T1000 (cell line): ENCODE results near the gene SSC5D.

Experiments used
- DNase-seq: peaks from one replicate; lab custom pipeline; 2025; ENCODE audit warnings: mixed read lengths; lab: John Stamatoyannopoulos, UW

The SSC5D gene

DNA sequence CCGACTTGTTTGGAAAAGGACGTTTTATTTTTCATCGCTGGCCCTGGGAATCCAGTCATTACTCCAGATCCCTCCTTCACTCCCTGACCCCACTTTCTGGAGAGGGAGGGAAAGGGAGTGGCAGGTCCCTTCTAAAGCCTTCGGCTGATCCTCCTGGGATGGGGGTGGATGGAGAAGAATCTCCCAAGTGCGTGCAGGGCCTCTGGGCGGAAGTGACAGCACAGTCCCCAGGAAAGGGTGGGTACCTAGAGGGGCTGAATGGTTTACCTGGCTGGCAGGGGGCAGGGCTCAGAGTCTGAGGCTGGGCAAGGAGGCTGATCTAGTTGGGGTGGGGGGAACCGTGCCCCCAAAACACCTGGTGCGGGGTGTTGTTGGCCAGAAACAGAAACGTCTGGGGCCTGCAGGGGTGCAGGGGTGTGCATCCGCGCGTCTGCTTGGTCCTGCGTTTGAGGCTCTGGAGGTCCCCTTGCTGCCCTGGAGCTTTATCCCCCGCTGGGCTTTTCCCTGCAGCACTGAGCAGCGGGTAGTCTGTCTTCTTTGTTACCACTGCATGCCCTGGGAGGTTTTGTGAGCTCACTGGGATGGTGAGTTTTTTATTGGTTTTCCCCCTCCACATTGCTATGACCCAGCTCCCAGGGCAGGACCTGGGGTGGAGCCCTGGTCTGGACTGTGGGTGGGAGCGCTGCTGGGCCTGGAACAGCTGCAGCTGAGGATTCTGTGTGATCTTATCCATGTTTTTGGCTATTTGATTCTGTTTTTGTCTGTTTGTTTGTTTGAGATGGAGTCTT, 14.8 kb upstream of the SSC5D start:
- no peak for DNase-seq

DNA sequence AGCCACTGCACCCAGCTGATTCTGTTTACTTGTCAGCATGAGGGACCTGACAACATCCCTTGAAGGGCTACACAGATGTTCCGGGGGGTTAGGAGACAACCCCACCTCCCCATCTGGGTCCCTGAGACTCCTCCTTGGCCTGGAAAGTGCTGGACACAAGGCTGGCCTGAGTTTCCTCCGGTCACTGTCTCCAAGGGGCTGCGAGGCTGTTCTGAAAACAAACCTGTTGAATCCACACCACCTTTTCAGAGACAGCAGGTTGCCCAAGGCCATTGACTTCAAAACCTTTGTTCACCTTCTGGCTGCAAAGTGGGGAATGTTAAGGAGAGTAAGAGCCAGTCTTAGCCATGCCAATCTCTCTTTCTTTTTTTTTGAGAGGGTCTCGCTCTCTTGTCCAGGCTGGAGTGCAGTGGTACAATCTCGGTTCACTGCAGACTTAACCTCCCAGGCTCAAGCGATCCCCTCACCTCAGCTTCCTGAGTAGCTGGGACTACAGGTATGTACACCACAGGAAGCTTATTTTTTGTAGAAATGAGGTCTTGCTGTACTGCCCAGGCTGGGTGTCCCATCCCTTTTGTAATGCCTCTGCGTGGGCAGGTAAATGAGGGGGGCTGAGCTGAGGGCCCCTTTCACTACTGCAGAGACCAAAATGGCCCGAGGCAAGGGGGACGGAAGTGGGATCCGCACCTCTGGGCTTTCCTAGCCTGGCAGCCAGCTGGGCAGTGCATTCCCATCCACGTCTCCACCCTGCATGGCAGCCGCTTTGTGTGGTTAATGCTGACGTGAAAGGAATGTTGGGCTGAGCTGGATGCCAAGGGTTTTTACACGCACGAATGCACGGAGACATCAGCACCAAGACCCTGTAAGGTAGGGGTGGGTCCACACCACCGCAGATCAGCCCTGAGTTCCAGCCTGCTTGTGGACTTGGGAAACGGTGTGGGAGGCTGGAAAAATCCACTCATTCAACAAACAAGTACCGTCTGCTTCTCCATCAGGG, 13.7 kb upstream of the SSC5D start:
- no peak for DNase-seq

DNA sequence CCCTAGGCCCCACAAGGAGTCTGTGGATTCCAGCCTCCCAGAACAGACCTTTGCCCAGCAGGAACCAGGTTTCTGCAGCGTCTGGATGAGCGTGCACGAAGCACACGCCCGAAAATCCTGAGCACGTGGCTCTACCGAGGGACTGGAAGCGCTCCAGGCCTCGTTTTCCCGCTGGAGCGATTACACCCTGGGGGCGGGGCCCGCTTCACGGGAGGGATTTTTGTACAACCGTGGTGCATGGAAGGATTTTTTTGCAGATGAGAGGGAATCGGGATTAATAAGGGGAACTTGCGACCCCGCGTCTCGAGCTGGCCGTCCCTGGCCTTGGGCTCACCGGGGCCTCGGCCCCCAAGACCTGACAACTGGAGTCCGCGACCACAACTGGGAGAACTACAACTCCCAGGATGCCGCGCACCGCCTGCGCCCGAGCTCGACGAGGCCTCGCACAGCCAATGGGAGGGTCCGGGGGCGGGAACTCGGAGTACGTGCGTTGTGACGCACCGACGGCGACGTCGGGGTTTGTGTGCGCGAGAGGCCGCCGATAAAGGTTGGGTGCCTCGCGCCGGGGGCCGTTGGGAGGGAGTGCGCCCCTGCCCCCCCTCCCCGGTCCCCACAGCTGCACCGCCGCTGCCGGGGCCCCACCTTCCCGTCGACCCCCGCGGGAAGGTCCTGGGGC, 12.0 kb upstream of the SSC5D start, which contains the start of gene ZNF628:
Gene ZNF628, plus strand, starts transcription at position 518 of the 676 bp plus-strand sequence. CDS start 3,294 bp downstream, outside the sequence.
- peak; percentile 91 for DNase-seq

DNA sequence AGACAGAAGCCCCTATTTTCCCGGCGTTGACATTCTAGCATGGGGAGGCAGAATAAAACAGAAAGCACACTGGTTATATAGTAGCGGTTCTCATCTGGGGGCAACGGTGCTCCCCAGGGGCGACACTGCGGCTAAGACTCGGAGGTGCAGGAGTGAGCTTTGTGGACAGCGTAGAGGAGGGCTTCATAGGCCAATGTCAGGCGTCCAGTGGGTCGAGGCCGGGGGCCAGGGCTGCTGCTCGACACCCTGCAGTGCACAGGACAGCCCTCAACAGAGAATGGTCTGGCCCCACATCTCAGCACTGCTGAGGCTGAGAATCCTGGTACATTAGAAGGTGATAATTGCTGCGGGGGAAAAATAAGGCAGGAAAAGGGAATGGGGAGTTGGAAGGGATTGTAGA, 10.3 kb upstream of the SSC5D start:
- DNase-seq: no peak

DNA sequence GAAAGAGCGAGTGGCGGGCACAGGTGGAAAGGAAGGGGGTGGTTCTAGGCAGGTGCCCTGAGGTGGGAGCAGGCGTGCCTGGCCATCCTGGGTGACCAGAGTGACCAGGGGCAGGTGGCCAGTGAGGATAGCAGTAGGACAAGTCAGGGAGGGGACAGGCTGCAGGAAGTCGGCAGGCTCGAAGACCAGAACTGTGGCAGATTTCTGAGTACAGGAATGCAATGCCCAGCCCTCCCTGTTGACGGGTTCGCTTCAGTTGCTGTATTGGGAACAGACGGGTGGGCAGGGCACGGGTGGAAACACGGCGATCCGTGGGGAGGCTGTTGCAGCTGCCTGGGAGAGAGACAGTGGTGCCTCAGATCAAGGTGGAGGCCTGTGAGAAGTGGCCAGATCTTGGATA, 9.9 kb upstream of the SSC5D start:
- DNase-seq: no peak

DNA sequence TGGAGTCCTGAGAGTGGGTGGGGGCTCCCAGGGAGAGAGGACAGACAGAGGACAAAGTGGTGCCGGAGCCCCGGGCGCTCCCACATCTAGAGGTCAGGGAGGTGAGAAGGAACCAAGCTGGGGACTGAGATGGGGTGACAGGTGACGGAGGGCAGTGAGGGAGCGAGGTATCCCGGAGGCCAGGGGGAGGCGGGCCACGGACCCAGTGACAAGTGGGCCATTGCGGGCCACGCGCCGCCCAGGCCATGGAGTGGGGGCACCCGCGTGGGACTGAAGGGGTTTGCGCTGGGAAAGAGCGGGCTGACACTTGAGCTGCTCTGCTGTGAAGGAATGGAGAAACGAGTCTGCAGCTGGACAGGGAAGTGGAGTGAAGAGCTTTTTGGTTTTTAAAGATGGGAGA, 9.2 kb upstream of the SSC5D start:
- no peak for DNase-seq

DNA sequence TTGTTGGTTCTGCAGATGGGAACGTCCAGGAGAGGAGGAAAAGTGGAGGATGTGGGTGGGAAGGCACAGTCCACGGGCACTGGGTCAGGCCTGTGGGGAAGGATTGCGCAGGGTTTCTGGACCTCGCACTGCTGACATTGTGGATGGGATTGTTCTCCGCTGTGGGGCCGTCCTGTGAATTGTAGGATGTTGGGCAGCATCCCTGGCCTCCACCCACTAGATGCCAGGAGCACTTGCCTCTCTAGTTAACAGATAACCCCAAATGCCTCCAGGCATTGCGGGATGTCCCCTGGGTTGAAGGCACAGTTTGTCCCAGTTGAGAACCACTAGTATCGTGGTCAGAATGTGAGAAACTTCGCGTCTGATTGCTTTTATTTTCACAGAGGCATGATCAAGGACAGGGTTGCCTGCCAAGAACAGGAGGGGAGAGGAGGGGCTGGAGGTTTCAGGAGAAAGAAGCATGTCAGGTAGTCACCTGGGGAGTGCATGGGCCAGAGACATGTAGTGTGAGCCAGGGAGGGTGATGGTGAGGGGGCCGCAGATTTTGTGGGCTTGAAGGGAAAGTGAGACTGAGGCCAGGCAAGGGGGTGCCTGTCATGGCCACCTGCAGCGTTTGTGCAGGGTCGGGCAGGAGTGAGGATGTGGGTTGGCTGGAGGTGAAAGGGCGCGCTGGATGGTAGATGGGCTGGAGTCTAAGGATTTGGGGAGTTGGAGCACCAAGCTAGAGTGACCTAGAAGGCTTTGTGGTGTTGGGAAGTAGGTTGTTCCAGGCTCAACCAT, 8.6 kb upstream of the SSC5D start:
- DNase-seq: no peak

DNA sequence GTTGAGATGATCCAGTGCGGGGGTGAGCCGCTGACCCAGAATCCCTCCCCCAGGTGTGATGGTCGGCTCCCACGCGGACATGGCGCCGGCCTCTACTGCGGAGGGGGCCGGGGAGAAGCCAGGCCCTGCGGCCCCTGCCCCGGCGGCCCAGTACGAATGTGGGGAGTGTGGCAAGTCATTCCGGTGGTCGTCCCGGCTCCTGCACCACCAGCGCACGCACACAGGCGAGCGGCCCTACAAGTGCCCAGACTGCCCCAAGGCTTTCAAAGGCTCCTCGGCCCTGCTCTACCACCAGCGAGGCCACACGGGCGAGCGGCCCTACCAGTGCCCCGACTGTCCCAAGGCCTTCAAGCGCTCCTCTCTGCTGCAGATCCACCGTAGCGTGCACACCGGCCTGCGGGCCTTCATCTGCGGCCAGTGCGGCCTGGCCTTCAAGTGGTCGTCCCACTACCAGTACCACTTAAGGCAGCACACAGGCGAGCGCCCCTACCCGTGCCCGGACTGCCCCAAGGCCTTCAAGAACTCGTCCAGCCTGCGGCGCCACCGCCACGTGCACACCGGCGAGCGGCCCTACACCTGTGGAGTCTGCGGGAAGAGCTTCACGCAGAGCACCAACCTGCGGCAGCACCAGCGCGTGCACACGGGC, 7.0 kb upstream of the SSC5D start:
- DNase-seq: no peak

DNA sequence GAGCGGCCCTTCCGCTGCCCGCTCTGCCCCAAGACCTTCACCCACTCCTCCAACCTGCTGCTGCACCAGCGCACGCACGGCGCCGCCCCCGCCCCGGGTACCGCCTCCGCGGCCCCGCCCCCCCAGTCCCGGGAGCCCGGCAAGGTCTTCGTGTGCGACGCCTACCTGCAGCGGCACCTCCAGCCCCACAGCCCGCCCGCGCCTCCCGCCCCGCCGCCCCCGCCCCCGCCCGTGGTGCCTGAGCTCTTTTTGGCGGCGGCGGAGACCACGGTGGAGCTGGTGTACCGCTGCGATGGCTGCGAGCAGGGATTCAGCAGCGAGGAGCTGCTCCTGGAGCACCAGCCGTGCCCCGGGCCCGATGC, 6.5 kb upstream of the SSC5D start:
- DNase-seq: no peak

DNA sequence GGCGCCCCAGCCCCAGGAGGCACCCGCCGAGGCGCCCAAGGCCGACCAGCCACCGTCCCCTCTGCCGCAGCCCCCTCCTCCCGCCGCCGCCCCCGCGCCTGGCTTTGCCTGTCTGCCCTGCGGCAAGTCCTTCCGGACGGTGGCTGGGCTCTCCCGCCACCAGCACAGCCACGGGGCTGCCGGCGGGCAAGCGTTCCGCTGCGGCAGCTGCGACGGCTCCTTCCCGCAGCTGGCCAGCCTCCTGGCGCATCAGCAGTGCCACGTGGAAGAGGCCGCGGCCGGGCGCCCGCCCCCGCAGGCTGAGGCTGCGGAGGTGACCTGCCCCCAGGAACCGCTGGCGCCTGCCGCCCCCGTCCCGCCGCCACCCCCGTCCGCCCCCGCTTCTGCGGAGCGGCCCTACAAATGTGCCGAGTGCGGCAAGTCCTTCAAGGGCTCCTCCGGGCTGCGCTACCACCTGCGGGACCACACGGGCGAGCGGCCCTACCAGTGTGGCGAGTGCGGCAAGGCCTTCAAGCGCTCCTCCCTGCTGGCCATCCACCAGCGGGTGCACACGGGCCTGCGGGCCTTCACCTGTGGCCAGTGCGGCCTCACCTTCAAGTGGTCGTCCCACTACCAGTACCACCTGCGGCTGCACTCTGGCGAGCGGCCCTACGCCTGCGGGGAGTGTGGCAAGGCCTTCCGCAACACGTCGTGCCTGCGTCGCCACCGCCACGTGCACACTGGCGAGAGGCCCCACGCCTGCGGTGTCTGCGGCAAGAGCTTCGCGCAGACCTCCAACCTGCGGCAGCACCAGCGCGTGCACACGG, 5.9 kb upstream of the SSC5D start:
- DNase-seq: no peak

DNA sequence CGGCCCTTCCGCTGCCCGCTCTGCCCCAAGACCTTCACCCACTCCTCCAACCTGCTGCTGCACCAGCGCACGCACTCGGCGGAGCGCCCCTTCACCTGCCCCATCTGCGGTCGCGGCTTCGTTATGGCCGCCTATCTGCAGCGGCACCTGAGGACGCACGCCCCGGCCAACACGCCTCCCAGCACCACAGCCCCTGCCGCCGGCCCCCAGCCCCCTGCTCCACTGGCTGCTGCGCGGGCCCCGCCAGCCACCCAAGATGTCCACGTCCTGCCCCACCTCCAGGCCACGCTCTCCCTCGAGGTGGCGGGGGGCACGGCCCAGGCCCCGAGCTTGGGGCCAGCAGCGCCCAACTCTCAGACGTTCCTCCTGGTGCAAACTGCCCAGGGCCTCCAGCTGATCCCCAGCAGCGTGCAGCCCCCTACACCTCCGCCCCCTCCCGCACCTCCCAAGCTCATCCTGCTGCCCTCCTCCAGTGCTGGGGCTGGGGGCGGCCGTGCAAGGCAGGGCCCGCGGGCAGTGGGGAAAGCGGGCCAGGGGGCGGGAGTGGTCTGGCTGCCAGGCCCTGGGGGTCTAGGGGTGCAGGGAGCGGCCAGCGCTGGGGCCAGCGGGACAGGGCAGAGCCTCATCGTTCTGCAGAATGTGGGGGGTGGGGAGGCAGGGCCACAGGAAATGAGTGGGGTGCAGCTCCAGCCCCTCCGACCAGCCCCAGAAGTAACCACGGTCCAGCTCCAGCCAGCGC, 5.1 kb upstream of the SSC5D start:
- DNase-seq: no peak

DNA sequence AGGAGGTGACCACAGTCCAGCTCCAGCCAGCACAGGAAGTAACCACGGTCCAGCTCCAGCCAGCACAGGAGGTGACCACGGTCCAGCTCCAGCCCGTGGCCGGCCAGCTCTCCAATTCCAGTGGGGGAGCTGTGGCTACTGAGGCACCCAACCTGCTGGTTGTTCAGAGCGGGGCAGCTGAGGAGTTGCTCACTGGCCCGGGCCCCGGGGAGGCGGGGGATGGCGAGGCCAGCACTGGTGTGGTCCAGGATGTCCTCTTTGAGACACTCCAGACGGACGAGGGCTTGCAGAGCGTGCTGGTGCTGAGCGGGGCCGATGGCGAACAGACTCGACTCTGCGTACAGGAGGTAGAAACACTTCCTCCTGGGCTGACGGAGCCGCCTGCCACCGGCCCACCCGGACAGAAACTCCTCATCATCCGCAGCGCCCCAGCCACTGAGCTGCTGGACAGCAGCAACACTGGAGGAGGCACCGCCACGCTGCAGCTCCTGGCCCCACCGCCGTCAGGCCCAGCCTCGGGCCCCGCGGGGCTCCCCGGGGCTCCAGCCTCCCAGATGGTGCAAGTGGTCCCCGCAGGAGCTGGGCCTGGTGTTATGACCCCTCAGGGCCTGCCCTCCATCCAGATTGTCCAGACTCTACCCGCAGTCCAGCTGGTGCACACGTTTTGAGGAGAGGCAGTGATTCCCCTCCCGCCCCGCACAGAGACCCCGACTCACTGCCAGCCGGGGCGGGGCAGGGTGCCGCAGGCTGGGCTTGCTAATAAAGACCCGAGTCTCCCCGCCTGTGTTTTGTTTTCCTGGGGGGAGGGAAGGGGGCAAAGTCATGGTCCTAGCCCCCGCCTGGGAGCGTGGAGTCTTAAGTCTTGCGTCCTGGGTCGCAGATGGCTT, 4.3 kb upstream of the SSC5D start:
- no peak for DNase-seq

DNA sequence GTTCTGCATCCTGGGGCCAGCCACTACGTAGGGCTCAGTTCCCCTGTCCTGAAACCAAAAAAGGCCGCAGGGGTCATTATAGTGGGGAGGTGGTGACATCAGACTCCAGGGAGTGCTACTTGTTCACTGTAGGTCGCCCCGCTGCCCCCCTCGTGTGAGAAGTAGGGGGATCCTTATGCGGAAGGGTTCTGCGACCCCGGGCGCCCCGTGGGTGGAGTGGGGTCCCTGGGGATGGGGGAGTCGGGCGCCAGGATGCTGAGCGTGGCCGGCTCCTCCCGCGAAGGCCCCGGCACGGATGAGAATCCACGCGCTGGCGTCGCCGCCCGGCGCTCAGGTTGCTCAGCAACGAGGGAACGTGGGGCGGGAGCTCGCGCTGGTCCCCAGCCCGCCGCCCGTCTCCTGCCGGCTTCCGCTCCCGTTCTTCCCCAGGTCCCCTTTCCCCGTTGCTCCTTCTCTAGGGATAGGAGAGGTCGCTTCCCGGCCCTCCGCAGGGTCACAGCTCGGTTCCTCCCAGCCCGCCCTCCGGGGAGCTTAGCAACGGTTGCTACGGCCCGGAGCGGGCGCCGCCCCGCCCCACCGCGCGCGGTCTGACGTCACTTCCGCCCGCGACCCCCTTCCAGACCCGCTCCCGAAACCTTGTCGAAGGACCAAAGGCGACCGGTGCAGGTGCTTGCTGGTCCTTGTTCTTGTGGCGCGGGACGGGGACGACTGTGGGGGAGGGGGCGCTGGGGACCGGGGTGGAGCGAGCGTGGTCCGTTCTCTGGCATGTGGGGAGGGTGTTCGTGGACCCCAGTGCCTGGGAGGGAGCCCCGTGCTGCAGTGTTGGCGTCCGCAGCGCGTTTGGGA, 3.4 kb upstream of the SSC5D start, which contains the start of gene NAT14:
Gene NAT14, plus strand, starts transcription at position 596 of the 846 bp plus-strand sequence. CDS start 521 bp downstream, outside the sequence.
- DNase-seq: peak; percentile 76

DNA sequence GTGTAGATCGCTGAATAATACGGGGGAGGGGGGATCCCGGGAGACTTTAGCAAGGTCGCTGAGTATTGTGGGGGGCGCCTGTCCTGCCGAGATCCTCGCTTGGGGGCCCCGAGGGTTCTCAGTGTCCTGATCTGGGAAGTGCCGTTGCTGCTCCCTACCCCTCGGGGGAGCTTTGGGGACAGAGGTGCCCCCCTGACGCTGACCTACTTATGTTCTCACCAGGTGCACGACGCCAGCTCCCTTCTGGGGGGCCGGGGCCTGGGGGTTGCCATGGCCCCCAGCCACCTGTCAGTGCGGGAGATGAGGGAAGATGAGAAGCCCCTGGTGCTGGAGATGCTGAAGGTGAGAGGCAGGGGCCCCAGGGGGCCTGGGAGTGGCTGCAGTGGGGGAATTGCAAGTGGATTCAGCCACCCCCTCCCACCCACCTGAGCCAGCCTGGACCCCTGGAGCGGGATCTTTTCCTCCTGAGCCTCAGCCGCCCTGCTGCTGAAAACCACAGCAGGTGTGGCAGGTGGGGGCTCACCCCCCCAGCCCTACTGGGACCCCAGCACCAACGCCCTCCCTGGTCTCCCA, 2.7 kb upstream of the SSC5D start:
- no peak for DNase-seq

DNA sequence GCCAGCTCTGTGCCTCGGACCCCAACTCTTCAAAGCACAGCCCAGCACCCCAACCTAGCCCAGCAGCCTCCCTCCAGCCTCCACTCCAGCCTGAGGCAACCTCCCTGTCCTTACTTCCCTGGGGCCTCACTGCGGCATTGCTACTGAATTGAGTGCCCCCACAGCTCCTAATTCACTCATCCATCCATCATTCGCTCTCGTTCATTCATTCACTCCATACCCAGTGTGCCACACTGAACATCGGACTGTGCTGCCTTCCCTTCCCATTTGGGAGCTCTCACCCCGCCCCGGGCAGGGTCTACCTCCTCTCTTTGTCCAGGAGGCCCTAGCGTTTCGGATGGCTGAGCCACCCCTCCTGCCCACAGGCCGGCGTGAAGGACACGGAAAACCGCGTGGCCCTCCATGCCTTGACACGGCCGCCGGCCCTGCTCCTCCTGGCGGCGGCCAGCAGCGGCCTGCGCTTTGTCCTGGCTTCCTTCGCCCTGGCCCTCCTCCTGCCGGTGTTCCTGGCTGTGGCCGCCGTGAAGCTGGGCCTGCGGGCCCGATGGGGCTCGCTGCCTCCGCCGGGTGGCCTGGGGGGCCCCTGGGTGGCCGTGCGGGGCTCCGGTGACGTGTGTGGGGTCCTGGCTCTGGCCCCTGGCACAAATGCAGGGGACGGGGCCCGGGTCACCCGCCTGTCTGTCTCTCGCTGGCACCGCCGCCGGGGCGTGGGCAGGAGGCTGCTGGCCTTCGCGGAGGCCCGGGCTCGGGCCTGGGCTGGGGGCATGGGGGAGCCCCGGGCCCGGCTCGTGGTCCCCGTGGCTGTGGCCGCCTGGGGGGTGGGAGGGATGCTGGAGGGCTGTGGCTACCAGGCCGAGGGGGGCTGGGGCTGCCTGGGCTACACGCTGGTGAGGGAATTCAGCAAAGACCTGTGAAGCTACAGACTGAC, 1.9 kb upstream of the SSC5D start:
- no peak for DNase-seq
